ENCODE results near the gene SRPK2. TPM values are rescaled to one million over a fixed set of nuclear protein-coding genes. Genes with fewer than 3 reads are reported as not detected.
"Not testable (repeated sequence)": the region's sequence is repeated elsewhere in the genome, so short reads cannot be mapped to it uniquely, and the experiment has no call there.

The SRPK2 gene
- polyA plus RNA-seq, 1 experiment, result 10.8 TPM

GRCh38 chr7:105238198-105238765, 150.4 kb downstream of the SRPK2 start:
- DNase-seq (ENCODE audit: low read depth), result no peak
- CTCF ChIA-PET, result interaction anchor here (1.3 kb wide), 1 partner anchor 24 kb away, joined by 7 read pairs; no protein-coding TSS in a partner anchor

GRCh38 chr7:105234886-105235285, 153.8 kb downstream of the SRPK2 start:
- Histone ChIP-seq H3K36me3 (ENCODE audit: control insufficient read depth, insufficient read depth, low read length) (no peaks in the 10 kb centered on the region), H3K4me3 (ENCODE audit: low read depth, low read length) (no peak overlapping the region), H3K27me3 (ENCODE audit: control insufficient read depth, insufficient read depth, low read length) (no peaks in the 10 kb centered on the region)
- CTCF ChIA-PET, result no interaction called here
- no peak for DNase-seq (ENCODE audit: low read depth)
- POLR2A ChIA-PET, result no interaction called here
- no peak for TF ChIP-seq CTCF (IDR thresholded peaks at IDR 0.05; ENCODE audit: insufficient read depth, low read depth, low read length)

More at GRCh38 chr7:105238198-105238765, 150.4 kb downstream of the SRPK2 start:
- Histone ChIP-seq H3K4me3 (ENCODE audit: low read depth, low read length) (no peak overlapping the region), H3K36me3 (ENCODE audit: control insufficient read depth, insufficient read depth, low read length) (no peaks in the 10 kb centered on the region), H3K27me3 (ENCODE audit: control insufficient read depth, insufficient read depth, low read length) (no peaks in the 10 kb centered on the region)
- TF ChIP-seq CTCF (IDR thresholded peaks at IDR 0.05; ENCODE audit: insufficient read depth, low read depth, low read length), result no peak
- POLR2A ChIA-PET, result no interaction called here

GRCh38 chr7:105232829-105233291, 155.9 kb downstream of the SRPK2 start:
- H3K36me3 ChIP-seq (ENCODE audit: control insufficient read depth, insufficient read depth, low read length); CTCF ChIA-PET; DNase-seq (ENCODE audit: low read depth); H3K4me3 ChIP-seq (ENCODE audit: low read depth, low read length); H3K27me3 ChIP-seq (ENCODE audit: control insufficient read depth, insufficient read depth, low read length); POLR2A ChIA-PET: not testable (repeated sequence)

GRCh38 chr7:105230486-105230885, 158.2 kb downstream of the SRPK2 start:
- CTCF ChIA-PET, result interaction anchor here (0.6 kb wide), 1 partner anchor 43 kb away, joined by 3 read pairs; no protein-coding TSS in a partner anchor
- Histone ChIP-seq H3K27me3 (ENCODE audit: control insufficient read depth, insufficient read depth, low read length) (no peaks in the 10 kb centered on the region), H3K36me3 (ENCODE audit: control insufficient read depth, insufficient read depth, low read length) (no peaks in the 10 kb centered on the region), H3K4me3 (ENCODE audit: low read depth, low read length) (no peak overlapping the region)
- DNase-seq (ENCODE audit: low read depth), result no peak
- no peak for TF ChIP-seq CTCF (IDR thresholded peaks at IDR 0.05; ENCODE audit: insufficient read depth, low read depth, low read length)
- POLR2A ChIA-PET, result no interaction called here

- ChIA-PET POLR2A (no interaction called here), CTCF (interaction anchor here (0.6 to 1.1 kb wide), 2 partner anchors 12 to 44 kb away, joined by 3 read pairs; no protein-coding TSS in a partner anchor)
- Histone ChIP-seq H3K27me3 (ENCODE audit: control insufficient read depth, insufficient read depth, low read length) (no peaks in the 10 kb centered on the region), H3K4me3 (ENCODE audit: low read depth, low read length) (no peak overlapping the region), H3K36me3 (ENCODE audit: control insufficient read depth, insufficient read depth, low read length) (no peaks in the 10 kb centered on the region)
- no peak for TF ChIP-seq CTCF (IDR thresholded peaks at IDR 0.05; ENCODE audit: insufficient read depth, low read depth, low read length)
- DNase-seq (ENCODE audit: low read depth), result no peak
Observed at GRCh38 chr7:105229641-105230040, 159.1 kb downstream of the SRPK2 start.

GRCh38 chr7:105228555-105228954, 160.2 kb downstream of the SRPK2 start:
- CTCF ChIA-PET, result interaction anchor here (1.1 kb wide), 1 partner anchor 13 kb away, joined by 3 read pairs; no protein-coding TSS in a partner anchor
- no peaks in the 10 kb centered on the region for H3K36me3 ChIP-seq (ENCODE audit: control insufficient read depth, insufficient read depth, low read length)
- H3K4me3 ChIP-seq (ENCODE audit: low read depth, low read length), result no peak overlapping the region
- POLR2A ChIA-PET, result no interaction called here
- H3K27me3 ChIP-seq (ENCODE audit: control insufficient read depth, insufficient read depth, low read length), result no peaks in the 10 kb centered on the region
- TF ChIP-seq CTCF (IDR thresholded peaks at IDR 0.05; ENCODE audit: insufficient read depth, low read depth, low read length), result no peak
- DNase-seq (ENCODE audit: low read depth), result no peak
